Colonic mucosa (tissue), 4 donors: ENCODE data around the gene ERGIC3. TPM values are rescaled to one million over a fixed set of nuclear protein-coding genes. Genes with fewer than 3 reads are reported as not detected.

ENCODE experiments used
- DNase-seq: peaks from one replicate; pipeline ENCODE4 v3.0.0-alpha.2; 2020
- H3K27ac ChIP-seq: fragments of 200-600 bp; one replicate; pipeline ENCODE4 v1.8.0; 2021
- H3K27me3 ChIP-seq: fragments of 200-600 bp; one replicate; pipeline ENCODE4 v1.8.0; 2021
- H3K36me3 ChIP-seq: fragments of 200-600 bp; one replicate; pipeline ENCODE4 v1.8.0; 2021
- H3K4me1 ChIP-seq: fragments of 200-600 bp; one replicate; pipeline ENCODE4 v1.8.0; 2021; ENCODE audit warnings: mild to moderate bottlenecking
- H3K4me3 ChIP-seq: fragments of 200-600 bp; one replicate; pipeline ENCODE4 v1.8.0; 2021
- H3K9ac ChIP-seq, 2 donors: one replicate each; pipeline ENCODE4 v1.7.0; 2013; ENCODE audit warnings: control low read depth in 2 of 2, low read depth in 2 of 2, low read length in 2 of 2
- H3K9me3 ChIP-seq: fragments of 200-600 bp; one replicate; pipeline ENCODE4 v1.8.0; 2021
- intact Hi-C: fragments of 100-400 bp; cut with DNase I; formaldehyde crosslinking; loops from one replicate; pipeline ENCODE4 v1.14.1; 2022
- total RNA-seq, 2 donors: library from RNA; stranded (reverse); fragmentation: NEBNext Ultra II Directional in 1 of 2; extraction: Animal tissue kit (Norgen Biotek cat#: 25700) in 1 of 2; gene quantifications; one replicate each; pipeline ENCODE4 v1.2.1, GENCODE V29; 2021
- TF ChIP-seq, protein P1 (sequence below): fragments of 200-600 bp; IDR thresholded peaks from one replicate; pipeline ENCODE4 v1.8.0; 2022; ENCODE audit warnings: antibody characterized with exemption, mild to moderate bottlenecking
- donor health status: healthy.
- donor health status: DM: no; HTN: no; CAD: no.
- donor health status: DM: no; HTN: no; CAD: no.

Gene ERGIC3
- total RNA-seq, 2 donors from 2014 or later: 233 to 270 TPM

DNA sequence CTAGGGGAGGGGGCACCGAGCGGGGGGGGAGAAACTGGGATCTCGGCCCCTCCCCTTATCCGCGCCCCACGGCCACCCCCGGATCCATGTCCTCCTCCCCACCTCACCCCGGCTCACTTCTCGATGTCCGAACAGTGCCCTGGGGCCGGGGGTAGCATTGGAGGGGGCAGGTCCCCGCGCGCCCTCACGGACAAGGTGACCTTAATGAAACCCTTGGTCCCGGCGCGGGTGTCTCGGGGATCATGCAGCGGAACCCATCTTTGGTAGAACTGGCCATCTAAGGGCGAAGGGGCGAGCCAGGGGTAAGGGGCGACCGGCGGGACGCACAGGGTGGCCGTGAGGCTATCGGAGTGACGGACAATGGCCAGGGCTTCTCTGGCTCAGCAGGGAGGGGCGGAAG is 60.1 kb downstream of the ERGIC3 start:
- H3K9ac ChIP-seq: peak overlapping the region; percentile 55 to 72
- H3K9me3 ChIP-seq: no peaks in the 10 kb centered on the region
- intact Hi-C loops: no loop called here
- TF ChIP-seq, protein P1, sequence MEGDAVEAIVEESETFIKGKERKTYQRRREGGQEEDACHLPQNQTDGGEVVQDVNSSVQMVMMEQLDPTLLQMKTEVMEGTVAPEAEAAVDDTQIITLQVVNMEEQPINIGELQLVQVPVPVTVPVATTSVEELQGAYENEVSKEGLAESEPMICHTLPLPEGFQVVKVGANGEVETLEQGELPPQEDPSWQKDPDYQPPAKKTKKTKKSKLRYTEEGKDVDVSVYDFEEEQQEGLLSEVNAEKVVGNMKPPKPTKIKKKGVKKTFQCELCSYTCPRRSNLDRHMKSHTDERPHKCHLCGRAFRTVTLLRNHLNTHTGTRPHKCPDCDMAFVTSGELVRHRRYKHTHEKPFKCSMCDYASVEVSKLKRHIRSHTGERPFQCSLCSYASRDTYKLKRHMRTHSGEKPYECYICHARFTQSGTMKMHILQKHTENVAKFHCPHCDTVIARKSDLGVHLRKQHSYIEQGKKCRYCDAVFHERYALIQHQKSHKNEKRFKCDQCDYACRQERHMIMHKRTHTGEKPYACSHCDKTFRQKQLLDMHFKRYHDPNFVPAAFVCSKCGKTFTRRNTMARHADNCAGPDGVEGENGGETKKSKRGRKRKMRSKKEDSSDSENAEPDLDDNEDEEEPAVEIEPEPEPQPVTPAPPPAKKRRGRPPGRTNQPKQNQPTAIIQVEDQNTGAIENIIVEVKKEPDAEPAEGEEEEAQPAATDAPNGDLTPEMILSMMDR: no peak
- H3K4me3 ChIP-seq: peak overlapping the region; percentile 29
- no peak for DNase-seq
- no peaks in the 10 kb centered on the region for H3K27me3 ChIP-seq
- no peaks in the 10 kb centered on the region for H3K36me3 ChIP-seq
- no peak overlapping the region for H3K27ac ChIP-seq
- no peaks in the 10 kb centered on the region for H3K4me1 ChIP-seq

DNA sequence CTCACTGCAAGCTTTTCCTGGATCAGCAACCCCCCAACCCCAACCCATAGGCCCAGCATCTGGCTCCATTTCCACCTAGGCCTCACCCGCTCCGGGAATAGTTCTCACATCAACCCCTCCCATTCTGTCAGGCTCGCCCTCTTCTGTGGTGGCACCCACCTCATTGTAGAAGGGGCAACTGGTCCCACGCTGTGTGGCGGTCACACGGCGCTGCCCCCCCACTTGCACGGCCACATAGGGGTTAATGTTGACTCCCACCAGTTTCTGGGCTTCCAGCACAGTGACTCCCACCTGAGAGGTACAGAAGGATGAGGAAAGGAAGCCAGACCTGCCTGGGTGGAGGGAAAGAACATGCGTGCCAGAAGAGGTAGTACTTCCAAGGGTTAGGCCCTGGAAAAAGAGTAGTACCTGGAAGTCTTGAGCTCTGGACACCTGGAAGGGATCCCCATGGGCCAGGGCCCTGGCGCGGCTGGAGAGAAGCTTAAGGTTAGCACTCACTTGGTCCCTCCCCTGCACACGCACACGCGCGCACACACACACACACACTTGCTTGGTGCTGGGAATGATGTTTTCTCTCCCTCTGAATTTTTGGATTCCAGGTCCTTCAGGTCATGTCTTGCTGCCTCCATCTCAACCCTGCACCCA is 61.1 kb downstream of the ERGIC3 start:
- Histone ChIP-seq H3K9me3 (no peaks in the 10 kb centered on the region), H3K4me3 (no peak overlapping the region), H3K27me3 (no peaks in the 10 kb centered on the region), H3K27ac (no peak overlapping the region), H3K9ac (no peak overlapping the region), H3K4me1 (no peaks in the 10 kb centered on the region), H3K36me3 (no peaks in the 10 kb centered on the region)
- intact Hi-C loops: no loop called here
- TF ChIP-seq, protein P1: no peak
- DNase-seq: no peak

DNA sequence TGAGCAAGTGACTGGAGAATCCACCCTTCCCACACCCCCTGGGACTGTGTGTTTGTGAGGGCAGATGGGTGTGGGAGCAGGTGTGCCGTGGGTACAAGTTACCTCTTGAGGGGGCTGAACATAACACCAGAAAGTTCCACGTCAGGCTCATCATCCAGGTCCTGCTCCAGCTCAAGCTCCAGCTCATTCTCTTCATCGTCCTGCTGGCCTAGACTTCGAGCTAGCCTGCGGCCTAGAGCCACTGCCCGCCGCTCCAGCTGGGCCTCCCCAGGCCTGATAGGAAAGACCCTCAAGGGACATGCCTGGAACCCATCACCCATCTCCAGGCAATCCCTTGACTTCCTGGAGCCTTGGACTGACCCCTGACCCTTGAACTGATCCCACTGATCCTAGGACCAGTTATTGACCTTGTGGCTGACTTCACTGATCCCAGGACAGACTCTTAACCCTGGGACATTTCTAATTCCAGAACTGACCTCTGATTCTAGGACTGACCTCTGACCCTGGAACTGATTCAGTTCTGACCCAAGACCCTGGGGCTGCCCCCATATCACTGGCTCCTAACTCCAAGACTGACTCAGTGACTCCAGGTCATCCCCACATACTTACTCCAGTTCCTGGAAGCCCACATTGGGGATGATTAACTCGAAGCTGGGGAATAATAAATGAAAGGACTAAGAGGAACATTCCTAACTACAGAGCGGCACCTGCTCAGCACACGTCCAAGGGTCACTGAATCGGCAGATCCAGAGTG is 62.0 kb downstream of the ERGIC3 start:
- Histone ChIP-seq H3K9ac (no peak overlapping the region), H3K36me3 (no peaks in the 10 kb centered on the region), H3K9me3 (no peaks in the 10 kb centered on the region), H3K27me3 (no peaks in the 10 kb centered on the region), H3K4me3 (no peak overlapping the region), H3K27ac (no peak overlapping the region), H3K4me1 (no peaks in the 10 kb centered on the region)
- intact Hi-C loops: no loop called here
- TF ChIP-seq, protein P1: no peak
- DNase-seq: no peak

DNA sequence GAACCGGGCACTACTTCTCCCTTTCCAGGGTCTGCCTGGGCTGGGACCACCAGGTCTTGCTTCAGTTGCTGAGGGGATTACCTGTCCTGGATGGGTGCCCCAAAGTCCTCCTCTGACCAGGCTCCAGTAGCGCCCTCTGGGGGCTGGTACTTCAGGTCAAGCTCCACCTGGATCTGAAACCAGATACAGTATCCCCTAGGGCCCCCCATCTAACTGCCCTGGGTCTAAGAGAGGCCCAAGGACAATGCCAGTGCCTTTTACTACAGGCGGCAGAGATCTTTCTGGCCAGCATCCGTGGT is 62.5 kb downstream of the ERGIC3 start:
- no peak overlapping the region for H3K4me3 ChIP-seq
- peak; percentile 56 for DNase-seq
- H3K4me1 ChIP-seq: no peaks in the 10 kb centered on the region
- no peak overlapping the region for H3K9ac ChIP-seq
- H3K27ac ChIP-seq: no peak overlapping the region
- H3K9me3 ChIP-seq: no peaks in the 10 kb centered on the region
- TF ChIP-seq, protein P1: peak; percentile 23
- H3K36me3 ChIP-seq: no peaks in the 10 kb centered on the region
- H3K27me3 ChIP-seq: no peaks in the 10 kb centered on the region
- intact Hi-C loops: no loop called here

DNA sequence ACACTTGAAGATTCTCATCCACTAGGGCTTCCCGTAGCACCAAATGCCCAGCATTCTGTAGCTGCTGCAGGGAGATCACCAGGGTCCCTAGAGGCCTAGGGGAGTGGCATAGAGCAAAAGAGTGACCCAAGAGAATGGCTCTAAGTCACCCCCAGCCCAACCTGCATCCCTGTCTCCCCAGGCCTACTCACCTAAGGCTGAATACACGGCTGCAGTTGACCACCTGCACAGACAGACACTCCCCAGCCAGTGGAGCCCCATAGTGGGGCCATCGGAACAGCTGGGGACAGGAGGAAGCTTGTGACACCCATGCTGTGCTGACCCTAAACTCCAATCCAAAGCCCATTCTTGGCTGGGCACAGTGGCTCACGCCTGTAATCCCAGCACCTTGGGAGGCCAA is 64.2 kb downstream of the ERGIC3 start:
- TF ChIP-seq, protein P1: no peak
- intact Hi-C loops: no loop called here
- H3K36me3 ChIP-seq: no peaks in the 10 kb centered on the region
- no peaks in the 10 kb centered on the region for H3K27me3 ChIP-seq
- no peak for DNase-seq
- H3K27ac ChIP-seq: no peak overlapping the region
- no peak overlapping the region for H3K9ac ChIP-seq
- H3K4me3 ChIP-seq: no peak overlapping the region
- no peaks in the 10 kb centered on the region for H3K4me1 ChIP-seq
- H3K9me3 ChIP-seq: no peaks in the 10 kb centered on the region

Other genes starting within 250 kb of the ERGIC3 start
- gene FAM83C, start 249.7 kb upstream of the ERGIC3 start, total RNA-seq: under 1 TPM in 1 of 2 donors, not detected in 1; 0.45 TPM
- 10 to 100 TPM; 50.4 to 85.6 TPM for gene UQCC1, start 130.1 kb upstream of the ERGIC3 start, total RNA-seq
- under 1 TPM in 1 of 2 donors, not detected in 1; 0.27 TPM for gene GDF5, start 103.8 kb upstream of the ERGIC3 start, total RNA-seq
- gene CEP250, start 86.5 kb upstream of the ERGIC3 start, total RNA-seq: 10 to 100 TPM; 30.7 to 41.5 TPM
- not detected for gene C20orf173, start 12.4 kb upstream of the ERGIC3 start, total RNA-seq
- gene SPAG4, start 73.8 kb downstream of the ERGIC3 start, total RNA-seq: 1 to 10 TPM; 5.7 to 8.6 TPM
- gene CPNE1, start 122.8 kb downstream of the ERGIC3 start, total RNA-seq: 100 to 1,000 TPM; 137 to 152 TPM
- 10 to 100 TPM; 63.8 to 74.5 TPM for gene RBM12, start 122.8 kb downstream of the ERGIC3 start, total RNA-seq
- 10 to 100 TPM; 42.0 to 45.1 TPM for gene NFS1, start 157.3 kb downstream of the ERGIC3 start, total RNA-seq
- 100 to 1,000 TPM; 189 to 268 TPM for gene ROMO1, start 157.3 kb downstream of the ERGIC3 start, total RNA-seq
- gene RBM39, start 200.2 kb downstream of the ERGIC3 start, total RNA-seq: 100 to 1,000 TPM; 228 to 248 TPM
- gene PHF20, start 229.9 kb downstream of the ERGIC3 start, total RNA-seq: 10 to 100 TPM; 25.5 to 27.0 TPM